Right kidney (tissue), 1 donor: ENCODE measurements around the gene STAP2.
"Not testable (repeated sequence)": the region's sequence is repeated elsewhere in the genome, so short reads cannot be mapped to it uniquely, and the experiment has no call there.

Source experiments
- DNase-seq: peaks from one replicate; pipeline ENCODE4 v3.0.0-alpha.2; 2016

The STAP2 gene

DNA sequence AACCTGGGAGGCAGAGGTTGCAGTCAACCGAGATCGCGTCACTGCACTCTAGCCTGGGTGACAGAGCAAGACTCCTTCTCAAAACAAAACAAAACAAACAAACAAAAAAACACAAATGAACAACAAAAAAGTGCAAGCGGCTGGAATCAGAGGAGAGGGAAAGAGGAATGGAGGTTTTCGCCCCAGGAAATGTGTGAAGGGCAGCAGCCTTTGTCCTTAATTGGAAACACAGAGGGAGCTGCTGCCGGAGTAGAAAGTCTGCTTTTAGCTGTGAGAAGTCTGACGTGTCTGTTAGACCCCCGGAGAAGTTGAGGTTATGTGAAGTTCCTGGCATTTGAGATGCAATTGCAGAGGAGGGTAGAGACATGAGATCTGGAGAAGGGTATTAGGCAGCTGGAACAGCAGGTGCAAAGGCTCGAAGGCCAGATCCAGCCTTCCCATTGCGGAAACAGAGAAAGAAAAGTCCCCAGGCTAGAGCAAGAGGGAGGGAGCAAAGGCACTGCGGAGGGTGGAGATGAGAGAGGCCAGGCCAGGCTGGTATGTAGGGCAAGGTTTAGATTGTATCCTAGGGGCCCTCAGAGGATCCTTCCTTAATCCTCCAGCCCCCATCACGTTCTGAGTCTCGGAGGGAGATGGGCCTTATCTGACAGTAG, 36.9 kb downstream of the STAP2 start:
- no peak for DNase-seq

DNA sequence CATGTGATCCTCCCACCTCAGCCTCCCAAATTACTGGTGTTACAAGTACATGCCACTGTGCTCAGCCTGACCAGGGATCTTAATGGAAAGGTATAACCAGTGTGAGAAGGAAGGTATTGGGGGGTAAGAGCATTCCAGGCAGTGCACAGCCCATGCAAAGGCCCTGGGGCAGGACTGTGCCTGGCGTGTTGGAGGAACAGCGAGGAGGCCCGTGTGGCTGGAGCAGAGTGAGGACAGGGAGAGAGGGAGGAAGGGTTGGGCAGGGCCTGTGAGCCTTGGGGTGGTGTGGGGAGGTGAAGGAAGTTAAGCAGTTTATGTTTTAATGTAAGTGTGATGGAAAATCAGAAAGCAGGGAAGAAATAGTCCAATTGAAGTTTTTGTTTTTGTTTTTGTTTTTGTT, 38.0 kb downstream of the STAP2 start:
- DNase-seq, result no peak

- no peak for DNase-seq
Observed at GRCh38 chr19:4298810-4299550, 39.6 kb downstream of the STAP2 start.

GRCh38 chr19:4297901-4298809, 40.5 kb downstream of the STAP2 start:
- no peak for DNase-seq

GRCh38 chr19:4295972-4296771, 42.5 kb downstream of the STAP2 start:
- no peak for DNase-seq

DNA sequence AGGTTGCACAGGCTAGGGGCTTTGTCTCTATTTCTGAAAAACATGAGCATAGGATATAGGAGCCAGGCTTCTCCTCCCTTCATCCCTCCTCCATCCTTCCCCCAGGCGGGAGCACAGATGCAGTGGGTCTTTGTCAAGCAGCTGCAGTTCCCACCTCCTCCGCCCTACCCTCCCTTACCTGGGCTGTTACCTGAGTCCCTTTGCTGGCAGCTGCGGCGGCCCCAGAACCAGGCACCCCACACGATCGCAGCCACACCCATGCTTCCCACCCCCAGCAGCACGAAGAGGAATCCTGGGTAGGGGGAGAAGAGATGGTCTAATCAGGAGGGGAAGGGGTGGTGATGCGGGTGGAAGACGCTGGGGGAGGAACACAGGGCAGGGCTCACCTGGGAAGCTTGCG, 44.2 kb downstream of the STAP2 start:
- no peak for DNase-seq

GRCh38 chr19:4292515-4292914, 46.1 kb downstream of the STAP2 start:
- no peak for DNase-seq

- no peak for DNase-seq
Observed at GRCh38 chr19:4291184-4291732, 47.4 kb downstream of the STAP2 start.

DNA sequence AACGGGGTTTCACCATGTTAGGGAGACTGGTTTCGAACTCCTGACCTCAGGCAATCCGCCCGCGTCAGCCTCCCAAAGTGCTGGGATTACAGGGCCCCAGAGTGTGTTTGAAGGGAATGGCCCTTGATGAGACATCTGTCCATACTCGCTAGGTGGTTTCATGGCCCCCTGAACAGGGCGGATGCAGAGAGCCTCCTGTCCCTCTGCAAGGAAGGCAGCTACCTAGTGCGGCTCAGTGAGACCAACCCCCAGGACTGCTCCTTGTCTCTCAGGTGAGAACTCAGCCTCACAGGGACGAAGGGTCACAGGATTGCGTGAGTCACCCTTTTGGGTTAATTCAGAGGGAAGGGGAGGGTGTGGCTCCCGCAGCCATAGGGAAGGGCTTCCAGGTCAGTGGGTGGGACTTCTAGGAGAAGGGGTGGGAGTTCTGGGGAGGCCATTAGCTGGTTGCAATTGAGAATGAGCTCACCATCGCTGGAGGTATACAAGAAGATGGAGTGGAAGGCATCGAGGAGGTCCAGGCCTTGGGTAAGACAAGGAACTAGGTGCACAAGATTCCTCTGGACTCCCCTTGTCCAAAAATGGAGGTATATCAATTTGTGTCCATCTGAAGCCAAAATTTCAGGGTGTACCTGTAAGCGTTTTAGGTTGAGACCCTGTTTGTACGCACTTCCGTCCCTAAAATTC, 50.4 kb downstream of the STAP2 start:
- no peak for DNase-seq

- DNase-seq, result not testable (repeated sequence)
Observed at GRCh38 chr19:4286141-4286540, 52.5 kb downstream of the STAP2 start.

- DNase-seq, result no peak
Observed at GRCh38 chr19:4284974-4285373, 53.7 kb downstream of the STAP2 start.

GRCh38 chr19:4284176-4284958, 54.3 kb downstream of the STAP2 start:
- DNase-seq, result no peak

DNA sequence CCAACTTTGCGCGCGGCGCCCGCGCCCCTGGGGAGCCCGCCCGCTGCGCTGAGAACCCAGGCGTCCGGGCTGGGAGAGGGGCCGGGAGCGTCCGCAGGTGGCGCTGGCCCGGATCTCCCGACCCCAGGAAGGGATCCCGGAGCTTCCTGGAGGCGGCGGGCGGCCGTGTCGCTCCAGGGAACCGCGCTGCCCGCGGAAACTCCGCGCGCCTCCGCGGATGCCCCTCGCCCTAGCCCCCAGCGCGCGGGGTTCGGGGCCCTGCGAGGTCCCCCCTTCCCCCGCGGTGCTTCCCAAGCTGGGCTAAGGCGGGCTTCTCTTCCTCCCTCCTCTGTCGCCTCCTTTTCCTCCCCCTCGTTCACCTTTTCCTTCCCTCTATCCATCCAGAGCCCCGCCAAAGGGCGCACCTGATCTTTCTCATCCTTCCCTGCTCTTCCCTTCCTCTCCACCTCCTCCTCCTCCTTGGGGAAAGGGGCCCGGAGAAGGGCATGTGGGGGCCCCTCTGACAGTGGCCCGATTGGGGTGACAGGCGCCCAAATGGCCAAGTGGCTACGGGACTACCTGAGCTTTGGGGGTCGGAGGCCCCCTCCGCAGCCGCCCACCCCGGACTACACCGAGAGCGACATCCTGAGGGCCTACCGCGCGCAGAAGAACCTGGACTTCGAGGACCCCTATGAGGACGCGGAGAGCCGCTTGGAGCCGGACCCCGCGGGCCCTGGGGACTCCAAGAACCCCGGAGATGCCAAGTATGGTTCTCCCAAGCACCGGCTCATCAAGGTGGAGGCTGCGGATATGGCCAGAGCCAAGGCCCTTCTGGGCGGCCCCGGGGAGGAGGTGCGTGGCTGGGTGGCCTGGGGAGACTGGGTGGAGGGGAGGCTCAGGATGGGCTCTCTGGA, 58.9 kb downstream of the STAP2 start:
- DNase-seq, result peak; percentile 60

- no peak for DNase-seq
Observed at GRCh38 chr19:4279267-4279529, 59.4 kb downstream of the STAP2 start.

DNA sequence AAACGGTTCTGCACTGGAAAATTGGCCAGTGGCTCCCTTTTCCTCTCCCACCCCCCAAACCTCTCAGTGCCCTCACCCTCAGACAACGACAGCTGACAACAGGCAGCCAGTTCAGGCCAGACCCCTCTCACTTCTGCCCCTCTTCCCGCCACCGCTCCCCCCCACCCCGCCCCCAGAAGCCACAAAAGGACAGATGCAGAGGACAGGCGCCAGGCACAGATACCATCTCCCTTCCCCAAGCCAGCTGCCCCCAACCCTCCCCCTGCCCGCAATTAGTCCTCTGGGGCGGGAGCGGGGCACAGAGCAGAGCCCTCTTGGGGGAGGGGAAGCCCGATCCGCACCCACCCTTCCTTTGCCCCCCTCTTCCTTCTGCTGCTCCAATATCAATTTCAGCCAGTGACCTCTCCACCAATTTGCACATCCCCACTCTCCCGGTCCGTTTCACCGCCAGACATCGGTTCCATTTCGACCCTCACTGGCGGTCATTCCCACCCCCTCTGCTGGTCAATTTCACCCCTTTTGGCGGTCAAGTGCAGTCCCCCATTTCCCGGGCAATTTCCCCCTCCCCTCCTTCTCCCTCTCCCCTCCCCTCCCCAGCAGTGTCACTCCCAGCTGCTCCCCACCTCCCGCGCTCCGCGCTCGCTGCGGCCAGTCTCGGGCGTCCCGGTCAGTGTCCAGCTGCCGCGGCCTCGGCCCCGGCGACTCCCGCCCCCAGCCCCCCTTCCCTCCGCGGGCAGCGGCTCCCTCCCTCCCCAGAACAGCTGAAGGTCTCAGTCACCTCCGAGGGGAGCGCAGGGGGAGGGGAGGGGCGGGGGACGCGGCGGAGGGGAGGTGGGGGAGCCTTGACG, 60.0 kb downstream of the STAP2 start, which contains the start of gene SHD:
Gene SHD, plus strand, starts transcription at position 848 of the 848 bp plus-strand sequence. CDS start 798 bp downstream, outside the sequence.
- peak; percentile 39 for DNase-seq

GRCh38 chr19:4278010-4278409, 60.6 kb downstream of the STAP2 start:
- DNase-seq, result peak; percentile 25

DNA sequence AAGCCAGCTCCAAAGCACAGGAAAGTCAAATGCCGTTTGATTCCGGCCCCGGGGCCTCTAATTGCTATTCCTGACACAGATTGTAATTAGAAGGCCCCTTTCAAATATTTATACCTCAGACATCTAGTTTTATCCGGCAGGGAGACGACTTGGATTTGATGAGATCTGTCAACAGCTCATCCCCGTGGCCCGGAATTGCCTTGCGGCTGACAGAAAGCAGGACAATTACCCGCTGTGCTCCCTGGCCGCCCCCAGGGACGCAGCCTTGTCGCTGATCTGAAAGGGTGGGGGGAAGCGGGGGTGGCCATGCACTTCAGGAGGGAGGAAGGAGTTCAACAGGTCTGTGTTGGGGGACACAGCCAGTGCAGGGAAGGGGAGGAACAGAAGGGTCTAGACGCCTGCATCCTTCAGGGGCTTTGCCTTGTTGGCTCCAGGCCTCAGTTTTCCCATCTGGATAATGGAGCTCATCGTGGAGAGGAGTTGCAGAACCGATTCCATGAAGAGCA, 61.4 kb downstream of the STAP2 start:
- no peak for DNase-seq

GRCh38 chr19:4274321-4274686, 64.3 kb downstream of the STAP2 start:
- not testable (repeated sequence) for DNase-seq
